ENCODE measurements around the gene LRIT2.

LRIT2 gene

GRCh38 chr10:84191106-84191505, 34.2 kb downstream of the LRIT2 start:
- TF ChIP-seq CTCF (IDR thresholded peaks at IDR 0.05): no peak
- Histone ChIP-seq H3K4me2 (ENCODE audit: low read length) (no peak overlapping the region), H3K79me2 (no peaks in the 10 kb centered on the region), H3K27ac (no peak overlapping the region), H2AFZ (no peak overlapping the region), H3K9ac (no peak overlapping the region), H3K4me3 (ENCODE audit: low read depth, low read length) (no peak overlapping the region), H3K4me1 (peaks cover 5% of the 10 kb centered on the region), H3K27me3 (ENCODE audit: control insufficient read depth, insufficient read depth, low read length) (no peaks in the 10 kb centered on the region), H3K36me3 (ENCODE audit: control insufficient read depth, insufficient read depth, low read length) (no peaks in the 10 kb centered on the region), H3K9me3 (ENCODE audit: control insufficient read depth, low read length) (no peaks in the 10 kb centered on the region)

GRCh38 chr10:84190621-84191020, 34.7 kb downstream of the LRIT2 start:
- no peak overlapping the region for H2AFZ ChIP-seq
- H3K27ac ChIP-seq: no peak overlapping the region
- H3K4me3 ChIP-seq (ENCODE audit: low read depth, low read length): no peak overlapping the region

GRCh38 chr10:84188815-84189214, 36.5 kb downstream of the LRIT2 start:
- Histone ChIP-seq H3K79me2 (no peaks in the 10 kb centered on the region), H3K4me1 (no peaks in the 10 kb centered on the region), H3K27ac (no peak overlapping the region), H2AFZ (no peak overlapping the region), H3K27me3 (ENCODE audit: control insufficient read depth, insufficient read depth, low read length) (no peaks in the 10 kb centered on the region), H3K4me2 (ENCODE audit: low read length) (no peak overlapping the region), H3K4me3 (ENCODE audit: low read depth, low read length) (no peak overlapping the region), H3K9ac (no peak overlapping the region), H3K9me3 (ENCODE audit: control insufficient read depth, low read length) (no peaks in the 10 kb centered on the region), H3K36me3 (ENCODE audit: control insufficient read depth, insufficient read depth, low read length) (no peaks in the 10 kb centered on the region)
- no peak for TF ChIP-seq CTCF (IDR thresholded peaks at IDR 0.05)

More at GRCh38 chr10:84190621-84191020, 34.7 kb downstream of the LRIT2 start:
- Histone ChIP-seq H3K4me1 (no peaks in the 10 kb centered on the region), H3K9ac (no peak overlapping the region), H3K9me3 (ENCODE audit: control insufficient read depth, low read length) (no peaks in the 10 kb centered on the region), H3K4me2 (ENCODE audit: low read length) (no peak overlapping the region), H3K79me2 (no peaks in the 10 kb centered on the region), H3K36me3 (ENCODE audit: control insufficient read depth, insufficient read depth, low read length) (no peaks in the 10 kb centered on the region), H3K27me3 (ENCODE audit: control insufficient read depth, insufficient read depth, low read length) (no peaks in the 10 kb centered on the region)
- TF ChIP-seq CTCF (IDR thresholded peaks at IDR 0.05): no peak

GRCh38 chr10:84185526-84186175, 39.7 kb downstream of the LRIT2 start:
- no peaks in the 10 kb centered on the region for H3K36me3 ChIP-seq (ENCODE audit: control insufficient read depth, insufficient read depth, low read length)
- no peak overlapping the region for H3K9ac ChIP-seq
- no peak for TF ChIP-seq CTCF (IDR thresholded peaks at IDR 0.05)
- no peaks in the 10 kb centered on the region for H3K4me1 ChIP-seq
- H3K27me3 ChIP-seq (ENCODE audit: control insufficient read depth, insufficient read depth, low read length): no peaks in the 10 kb centered on the region
- H3K4me3 ChIP-seq (ENCODE audit: low read depth, low read length): no peak overlapping the region
- no peaks in the 10 kb centered on the region for H3K79me2 ChIP-seq
- no peak overlapping the region for H2AFZ ChIP-seq
- no peak overlapping the region for H3K4me2 ChIP-seq (ENCODE audit: low read length)
- H3K9me3 ChIP-seq (ENCODE audit: control insufficient read depth, low read length): no peaks in the 10 kb centered on the region
- H3K27ac ChIP-seq: no peak overlapping the region

GRCh38 chr10:84184517-84184916, 40.8 kb downstream of the LRIT2 start:
- Histone ChIP-seq H3K27ac (no peak overlapping the region), H2AFZ (no peak overlapping the region), H3K9me3 (ENCODE audit: control insufficient read depth, low read length) (no peaks in the 10 kb centered on the region), H3K9ac (no peak overlapping the region), H3K4me1 (no peaks in the 10 kb centered on the region), H3K4me2 (ENCODE audit: low read length) (no peak overlapping the region), H3K36me3 (ENCODE audit: control insufficient read depth, insufficient read depth, low read length) (no peaks in the 10 kb centered on the region), H3K4me3 (ENCODE audit: low read depth, low read length) (no peak overlapping the region), H3K27me3 (ENCODE audit: control insufficient read depth, insufficient read depth, low read length) (no peaks in the 10 kb centered on the region), H3K79me2 (no peaks in the 10 kb centered on the region)
- TF ChIP-seq CTCF (IDR thresholded peaks at IDR 0.05): no peak

All from parathyroid adenoma (tissue), 2 donors.